HepG2 (cell line): Measurements from ENCODE around the gene SAMMSON. TPM values are rescaled to one million over a fixed set of nuclear protein-coding genes. Genes with fewer than 3 reads are reported as not detected.

Experiments
- ATAC-seq: fragments of 200-7000 bp; cut with Tn5 transposase; 3 replicates; pipeline ENCODE4 v1.9.1; 2020; ENCODE audit warnings: mild to moderate bottlenecking, moderate library complexity
- BruUV-seq: library from RNA; stranded (reverse); fragments of 400-500 nt; replicated peaks from 2 replicates; lab custom pipeline; 2021; lab: Mats Ljungman, UMichigan
- CTCF ChIA-PET: fragments of 300-600 bp; formaldehyde crosslinking; extraction: SDS; loops from one replicate; lab custom pipeline; 2021; ENCODE audit warnings: low total read pairs, inconsistent platforms, low intra/inter-chr PET ratio; lab: Yijun Ruan, JAX
- POLR2A ChIA-PET: fragments of 350-600 bp; sonication (Branson Sonifier 250); formaldehyde crosslinking; loops from one replicate; lab custom pipeline; 2020; ENCODE audit warnings: antibody characterized with exemption, inconsistent platforms; lab: Yijun Ruan, JAX
- DNase-seq: peaks from one replicate; pipeline ENCODE4 v3.0.0-alpha.2; 2015; ENCODE audit warnings: low spot score
- FAIRE-seq: peaks from 3 replicates; lab custom pipeline; 2011; peaks lifted over from hg19 to GRCh38; lab: Jason Lieb, UNC
- H2AFZ ChIP-seq: one replicate; pipeline ENCODE4 v1.6.1; 2011; ENCODE audit warnings: low read length, inconsistent platforms
- H3K27ac ChIP-seq: fragments of 300-600 bp; 3 replicates; pipeline ENCODE4 v1.8.0; 2011; ENCODE audit warnings: mixed run types, mild to moderate bottlenecking, mixed read lengths, low read length, inconsistent platforms; ENCODE audit not compliant: insufficient read depth; ENCODE audit errors: extremely low read length
- H3K27me3 ChIP-seq, 2 experiments: fragments of 200-600 bp in 1 of 2; 2 replicates in 1 of 2; 3 replicates in 1 of 2; pipeline versions ENCODE4 v1.6.0 to v1.8.0; 2011; ENCODE audit warnings: low read length in 2 of 2, mild to moderate bottlenecking in 2 of 2, moderate library complexity in 2 of 2, inconsistent platforms in 1 of 2; ENCODE audit not compliant: insufficient read depth in 2 of 2, control insufficient read depth in 1 of 2
- H3K36me3 ChIP-seq, 2 experiments: fragments of 200-600 bp in 1 of 2; replicated peaks in 1 of 2; 2 replicates in 1 of 2; 3 replicates in 1 of 2; pipeline versions ENCODE4 v1.5.1 to v1.8.0; 2011; ENCODE audit warnings: low read length in 2 of 2, inconsistent platforms in 1 of 2; ENCODE audit not compliant: insufficient read depth in 2 of 2, control insufficient read depth in 1 of 2
- H3K4me1 ChIP-seq: 2 replicates; pipeline ENCODE4 v1.5.1; 2012; ENCODE audit warnings: low read length, inconsistent platforms; ENCODE audit not compliant: insufficient read depth
- H3K4me2 ChIP-seq: 2 replicates; pipeline ENCODE4 v1.6.0; 2011; ENCODE audit warnings: low read depth, low read length, inconsistent platforms
- H3K4me3 ChIP-seq, 3 experiments: fragments of 200-600 bp in 1 of 3; sonication (generic), shearing (Covaris generic) in 1 of 3; replicated peaks in 1 of 3; 2 replicates each; pipeline ENCODE4 v1.5.1; 2011 to 2016; ENCODE audit warnings: low read length in 3 of 3, inconsistent platforms in 2 of 3, low read depth in 2 of 3, mild to moderate bottlenecking in 2 of 3, control low read depth in 1 of 3, mixed read lengths in 1 of 3; ENCODE audit not compliant: insufficient read depth in 1 of 3
- H3K79me2 ChIP-seq: one replicate; pipeline ENCODE4 v1.6.1; 2011; ENCODE audit warnings: low read length, inconsistent platforms; ENCODE audit not compliant: insufficient read depth
- H3K9ac ChIP-seq: 2 replicates; pipeline ENCODE4 v1.6.0; 2011; ENCODE audit warnings: mild to moderate bottlenecking, low read depth, low read length, inconsistent platforms; ENCODE audit not compliant: insufficient read depth
- H3K9me3 ChIP-seq: 2 replicates; pipeline ENCODE4 v1.5.1; 2012; ENCODE audit warnings: mild to moderate bottlenecking, low read length
- H4K20me1 ChIP-seq: 2 replicates; pipeline ENCODE4 v1.6.0; 2011; ENCODE audit warnings: inconsistent platforms, mild to moderate bottlenecking, low read length, moderate library complexity; ENCODE audit not compliant: insufficient read depth
- EED ChIP-seq: sonication (generic); formaldehyde crosslinking; IDR thresholded peaks from 2 replicates; pipeline ENCODE4 v1.5.0; 2020; ENCODE audit warnings: mild to moderate bottlenecking, missing genetic modification reagents
- KAT2B ChIP-seq: fragments of 150-350 bp; IDR thresholded peaks from 2 replicates; pipeline ENCODE4 v1.6.1; 2014; ENCODE audit warnings: low read depth, low read length, borderline replicate concordance
- NFYC ChIP-seq: IDR thresholded peaks from 2 replicates; pipeline ENCODE4 v1.6.1; 2016; ENCODE audit warnings: missing genetic modification reagents, missing compliant biosample characterization
- NR2F1 ChIP-seq, 2 experiments: fragments of 450-650 bp in 1 of 2; formaldehyde crosslinking in 1 of 2; IDR thresholded peaks; 2 replicates each; pipeline versions ENCODE4 v1.5.0 to v1.6.1; 2016 to 2020; ENCODE audit warnings: mild to moderate bottlenecking in 1 of 2, missing compliant biosample characterization in 1 of 2, missing genetic modification reagents in 1 of 2, moderate library complexity in 1 of 2
- SMARCE1 ChIP-seq: fragments of 450-650 bp; IDR thresholded peaks from 2 replicates; pipeline ENCODE4 v1.6.1; 2017; ENCODE audit warnings: borderline replicate concordance
- SSRP1 ChIP-seq: IDR thresholded peaks from 2 replicates; pipeline ENCODE4 v1.6.1; 2016; ENCODE audit warnings: control low read depth
- TAF15 ChIP-seq: fragments of 200-400 bp; formaldehyde crosslinking; IDR thresholded peaks from one replicate; pipeline ENCODE4 v1.6.1; 2018; ENCODE audit warnings: mild to moderate bottlenecking, low read depth, low read length; ENCODE audit not compliant: poor library complexity, severe bottlenecking
- ZEB1 ChIP-seq: IDR thresholded peaks from 2 replicates; pipeline ENCODE4 v1.6.1; 2012; ENCODE audit warnings: mild to moderate bottlenecking, low read depth, inconsistent platforms; ENCODE audit not compliant: insufficient replicate concordance
- ZNF30 ChIP-seq: sonication (generic); formaldehyde crosslinking; IDR thresholded peaks from 2 replicates; pipeline ENCODE4 v1.5.0; 2020; ENCODE audit warnings: mild to moderate bottlenecking, missing genetic modification reagents
- ZNF782 ChIP-seq: sonication (generic); formaldehyde crosslinking; IDR thresholded peaks from 2 replicates; pipeline ENCODE4 v1.4.0; 2020; ENCODE audit warnings: missing genetic modification reagents, mild to moderate bottlenecking, borderline replicate concordance
- WGBS: methylation state at CpG from one replicate; pipeline ENCODE4 v1.1.6; 2017; ENCODE audit warnings: low lambda C conversion rate; 5-methylcytosine and 5-hydroxymethylcytosine counted together
- in situ Hi-C: cut with HindIII; loops from 2 replicates; pipeline ENCODE4 v1.10.0; 2017; ENCODE audit warnings: low pct_unique_long_range_greater_than_20kb; ENCODE audit not compliant: extremely low pct_ligation_motif_present
- intact Hi-C: fragments of 100-400 bp; cut with micrococcal nuclease; formaldehyde crosslinking; loops from one replicate; pipeline ENCODE4 v1.10.0; 2022; ENCODE audit not compliant: unreplicated experiment
- polyA plus RNA-seq, 8 experiments: library from polyadenylated mRNA; depleted of rRNA in 3 of 8; stranded (reverse) in 7 of 8; unstranded in 1 of 8; fragments of >200 nt; fragmentation: Illumina TruSeq in 4 of 8; extraction: Trizol in 4 of 8; gene quantifications; 2 replicates each; pipeline versions ENCODE4 v1.2.1 to v1.2.3, GENCODE V29; 2011 to 2016; ENCODE audit warnings: low read depth in 4 of 8, missing spikeins in 1 of 8, mixed read lengths in 1 of 8; ENCODE audit not compliant: insufficient read depth in 1 of 8
- total RNA-seq, 5 experiments: library from RNA; depleted of rRNA; stranded (reverse); fragments of >200 nt; fragmentation: Illumina TruSeq; extraction: Trizol; gene quantifications; 2 replicates each; pipeline ENCODE4 v1.2.3, GENCODE V29; 2016; ENCODE audit warnings: low read depth in 1 of 5
- TF ChIP-seq, protein P1 (sequence below): IDR thresholded peaks from 2 replicates; pipeline ENCODE4 v1.6.1; 2016; ENCODE audit warnings: missing compliant biosample characterization, missing genetic modification reagents, borderline replicate concordance

SAMMSON gene
- total and polyA plus RNA-seq, 2 of the 13 experiments (the other 11 are each of a cell fraction or from before 2014, with no cell fraction given), result not detected

- in situ Hi-C loops (no loop called here), intact Hi-C loops (no loop called here)
- Histone ChIP-seq H3K9me3 (no peaks in the 10 kb centered on the region), H3K4me2 (no peak overlapping the region), H3K4me1 (no peaks in the 10 kb centered on the region), H3K27ac (no peak overlapping the region), H4K20me1 (no peaks in the 10 kb centered on the region), H3K9ac (no peak overlapping the region), H3K27me3 (no peaks in the 10 kb centered on the region), H2AFZ (no peak overlapping the region), H3K4me3 (no peak overlapping the region), H3K36me3 (no peaks in the 10 kb centered on the region), H3K79me2 (no peaks in the 10 kb centered on the region)
- POLR2A ChIA-PET, result no interaction called here
- DNase-seq (no peak), ATAC-seq (no peak), FAIRE-seq (no peak)
- BruUV-seq, result no TSS peak
- CTCF ChIA-PET, result no interaction called here
- TF ChIP-seq, protein P1, sequence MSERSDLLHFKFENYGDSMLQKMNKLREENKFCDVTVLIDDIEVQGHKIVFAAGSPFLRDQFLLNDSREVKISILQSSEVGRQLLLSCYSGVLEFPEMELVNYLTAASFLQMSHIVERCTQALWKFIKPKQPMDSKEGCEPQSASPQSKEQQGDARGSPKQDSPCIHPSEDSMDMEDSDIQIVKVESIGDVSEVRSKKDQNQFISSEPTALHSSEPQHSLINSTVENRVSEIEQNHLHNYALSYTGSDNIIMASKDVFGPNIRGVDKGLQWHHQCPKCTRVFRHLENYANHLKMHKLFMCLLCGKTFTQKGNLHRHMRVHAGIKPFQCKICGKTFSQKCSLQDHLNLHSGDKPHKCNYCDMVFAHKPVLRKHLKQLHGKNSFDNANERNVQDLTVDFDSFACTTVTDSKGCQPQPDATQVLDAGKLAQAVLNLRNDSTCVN (CRISPR knock-in tag), result no peak
- no peak for TF ChIP-seq NR2F1 (CRISPR knock-in tag; IDR thresholded peaks at IDR 0.05)
- TF ChIP-seq KAT2B, result no peak
- TF ChIP-seq NFYC, result no peak
- no peak for TF ChIP-seq ZEB1
- no peak for TF ChIP-seq ZNF30 (CRISPR knock-in tag)
- no peak for TF ChIP-seq SSRP1 (CRISPR knock-in tag)
- no peak for TF ChIP-seq SMARCE1
- no peak for TF ChIP-seq EED (CRISPR knock-in tag)
- TF ChIP-seq ZNF782 (CRISPR knock-in tag), result no peak
- no peak for TF ChIP-seq TAF15
- WGBS, result 0% methylated on average over 3 of the region's 3 CpGs
Observed at GRCh38 chr3:70112751-70113150, 113.2 kb downstream of the SAMMSON start.
